Fibroblast of mammary gland (primary cell): ENCODE results near the gene PRDM5.

Source experiments
- DNase-seq: peaks from one replicate; pipeline ENCODE4 v3.0.0-alpha.2; 2010; ENCODE audit warnings: low read depth
- H3K4me3 ChIP-seq: 2 replicates; pipeline ENCODE4 v1.5.1; 2011; ENCODE audit warnings: low read depth, mild to moderate bottlenecking, low read length, moderate library complexity; ENCODE audit not compliant: control insufficient read depth
- CTCF ChIP-seq: conservative IDR thresholded peaks from 2 replicates; pipeline ENCODE4 v1.5.1; 2011; ENCODE audit warnings: low read depth, low read length, inconsistent platforms; ENCODE audit not compliant: control insufficient read depth, insufficient read depth

Gene PRDM5

GRCh38 chr4:120731561-120731960, 191.0 kb downstream of the PRDM5 start:
- TF ChIP-seq CTCF = no peak
- peak; percentile 5 for DNase-seq
- no peak overlapping the region for H3K4me3 ChIP-seq

GRCh38 chr4:120730777-120731320, 191.7 kb downstream of the PRDM5 start:
- no peak for DNase-seq
- no peak overlapping the region for H3K4me3 ChIP-seq
- TF ChIP-seq CTCF = no peak

- no peak overlapping the region for H3K4me3 ChIP-seq
- no peak for DNase-seq
- no peak for TF ChIP-seq CTCF
Measured at GRCh38 chr4:120728892-120729675, 193.4 kb downstream of the PRDM5 start.

- no peak for DNase-seq
- no peak overlapping the region for H3K4me3 ChIP-seq
- no peak for TF ChIP-seq CTCF
Measured at GRCh38 chr4:120725639-120726580, 196.6 kb downstream of the PRDM5 start.

GRCh38 chr4:120724656-120725055, 197.9 kb downstream of the PRDM5 start:
- no peak for DNase-seq
- no peak for TF ChIP-seq CTCF
- H3K4me3 ChIP-seq = no peak overlapping the region

GRCh38 chr4:120723986-120724385, 198.5 kb downstream of the PRDM5 start:
- TF ChIP-seq CTCF = no peak
- DNase-seq = peak; percentile 12
- no peak overlapping the region for H3K4me3 ChIP-seq
